Keratinocyte (primary cell): ENCODE data around the gene UQCC3. TPM values are rescaled to one million over a fixed set of nuclear protein-coding genes. Genes with fewer than 3 reads are reported as not detected.

ENCODE experiments used
- DNase-seq: peaks from one replicate; pipeline ENCODE4 v3.0.0-alpha.2; 2011; ENCODE audit warnings: low read depth, missing footprints, low spot score
- FAIRE-seq: peaks from 2 replicates; lab custom pipeline; 2011; peaks lifted over from hg19 to GRCh38; lab: Jason Lieb, UNC
- H2AFZ ChIP-seq: 2 replicates; pipeline ENCODE4 v1.6.0; 2012; ENCODE audit warnings: low read length, control low read depth, inconsistent platforms; ENCODE audit not compliant: control insufficient read depth
- H3K27ac ChIP-seq: 2 replicates; pipeline ENCODE4 v1.5.1; 2011; ENCODE audit warnings: low read length; ENCODE audit not compliant: control insufficient read depth, insufficient read depth
- H3K27me3 ChIP-seq: 3 replicates; pipeline ENCODE4 v1.6.0; 2011; ENCODE audit warnings: low read length; ENCODE audit not compliant: control insufficient read depth, insufficient read depth; ENCODE audit errors: extremely low read depth
- H3K36me3 ChIP-seq, 2 experiments: 2 replicates in 1 of 2; 3 replicates in 1 of 2; pipeline ENCODE4 v1.5.1; 2011; ENCODE audit warnings: low read length in 2 of 2, mild to moderate bottlenecking in 1 of 2; ENCODE audit not compliant: control insufficient read depth in 2 of 2, insufficient read depth in 2 of 2; ENCODE audit errors: extremely low read depth in 1 of 2
- H3K4me1 ChIP-seq: 3 replicates; pipeline ENCODE4 v1.5.1; 2011; ENCODE audit warnings: low read length; ENCODE audit not compliant: control insufficient read depth, insufficient read depth; ENCODE audit errors: extremely low read depth
- H3K4me2 ChIP-seq: 3 replicates; pipeline ENCODE4 v1.6.0; 2011; ENCODE audit warnings: low read depth, low read length; ENCODE audit not compliant: control insufficient read depth, insufficient read depth; ENCODE audit errors: extremely low read depth
- H3K4me3 ChIP-seq, 3 experiments: fragments of 200-600 bp in 1 of 3; sonication (generic) in 1 of 3; 2 replicates in 2 of 3; 3 replicates in 1 of 3; pipeline ENCODE4 v1.5.1; 2011 to 2016; ENCODE audit warnings: low read length in 3 of 3, mild to moderate bottlenecking in 3 of 3, control low read depth in 2 of 3, inconsistent platforms in 1 of 3, low read depth in 1 of 3, mixed read lengths in 1 of 3, mixed run types in 1 of 3, moderate library complexity in 1 of 3; ENCODE audit not compliant: control insufficient read depth in 2 of 3, insufficient read depth in 2 of 3; ENCODE audit errors: extremely low read depth in 1 of 3
- H3K79me2 ChIP-seq: 2 replicates; pipeline ENCODE4 v1.6.0; 2012; ENCODE audit warnings: low read length; ENCODE audit not compliant: control insufficient read depth, insufficient read depth
- H3K9ac ChIP-seq: 3 replicates; pipeline ENCODE4 v1.6.0; 2011; ENCODE audit warnings: low read length; ENCODE audit not compliant: control insufficient read depth, insufficient read depth; ENCODE audit errors: extremely low read depth
- H3K9me1 ChIP-seq: 3 replicates; pipeline ENCODE4 v1.6.0; 2011; ENCODE audit warnings: low read length; ENCODE audit not compliant: control insufficient read depth, insufficient read depth; ENCODE audit errors: extremely low read depth
- H3K9me3 ChIP-seq: 2 replicates; pipeline ENCODE4 v1.5.1; 2012; ENCODE audit warnings: low read depth, low read length; ENCODE audit not compliant: control insufficient read depth
- H4K20me1 ChIP-seq: 3 replicates; pipeline ENCODE4 v1.6.0; 2011; ENCODE audit warnings: low read length; ENCODE audit not compliant: control insufficient read depth, insufficient read depth; ENCODE audit errors: extremely low read depth
- CTCF ChIP-seq, 3 experiments: IDR thresholded peaks in 1 of 3; conservative IDR thresholded peaks in 1 of 3; optimal IDR thresholded peaks in 1 of 3; 2 replicates in 2 of 3; 3 replicates in 1 of 3; pipeline versions ENCODE3 to v1.5.1; 2011; ENCODE audit warnings: low read length in 3 of 3, mild to moderate bottlenecking in 3 of 3, moderate library complexity in 2 of 3, control low read depth in 1 of 3, inconsistent platforms in 1 of 3; ENCODE audit not compliant: insufficient read depth in 2 of 3; ENCODE audit errors: extremely low read depth in 1 of 3
- EZH2 ChIP-seq: IDR thresholded peaks from one replicate; pipeline ENCODE4 v1.6.1; 2012; ENCODE audit warnings: inconsistent platforms, mild to moderate bottlenecking, low read length, moderate library complexity
- dilution Hi-C: fragments of 300-500 bp; cut with MboI; formaldehyde crosslinking; loops from one replicate; pipeline ENCODE4 v1.7.0; 2020; ENCODE audit warnings: low sequenced_read_pairs; ENCODE audit not compliant: extremely low pct_ligation_motif_present
- polyA plus RNA-seq, 5 experiments: library from polyadenylated mRNA; depleted of rRNA in 3 of 5; stranded (reverse) in 3 of 5; stranded (forward) in 1 of 5; unstranded in 1 of 5; fragments of >200 nt; gene quantifications; 1 replicate in 1 of 5; 2 replicates in 3 of 5; 3 replicates in 1 of 5; pipeline versions ENCODE4 v1.2.1 to v1.2.3, GENCODE V29; 2011 to 2012; ENCODE audit warnings: missing spikeins in 2 of 5, low read depth in 1 of 5, low replicate concordance in 1 of 5
- small RNA-seq, 3 experiments: library from RNA; depleted of rRNA; stranded (forward); fragments of <200 nt; gene quantifications; one replicate each; pipeline ENCODE3, GENCODE V24; 2012; ENCODE audit warnings: low read depth in 3 of 3, low replicate concordance in 1 of 3; ENCODE audit not compliant: insufficient read length in 3 of 3

The UQCC3 gene
- polyA plus RNA-seq, 1 donor (not counting 4 experiments of a cell fraction or from before 2014, with no cell fraction given) = 8.6 TPM

- H3K79me2 ChIP-seq = peaks cover 61% of the 10 kb centered on the region
- TF ChIP-seq EZH2 = no peak
- TF ChIP-seq CTCF (optimal IDR thresholded peaks at IDR 0.05 in 1 of 3, IDR thresholded peaks at IDR 0.05 in 1 of 3, conservative IDR thresholded peaks at IDR 0.05 in 1 of 3; ENCODE audit: extremely low read depth in 1 of 3, insufficient read depth in 2 of 3, low read length in 3 of 3) = no peak
- H4K20me1 ChIP-seq = no peaks in the 10 kb centered on the region
- no peaks in the 10 kb centered on the region for H3K9me3 ChIP-seq
- H3K4me1 ChIP-seq = peaks cover 7% of the 10 kb centered on the region
- H3K4me3 ChIP-seq = no peak overlapping the region
- no peak overlapping the region for H3K4me2 ChIP-seq
- peaks cover 46 to 53% of the 10 kb centered on the region in 2 experiments for H3K36me3 ChIP-seq
- no peak overlapping the region for H3K9ac ChIP-seq
- no peaks in the 10 kb centered on the region for H3K9me1 ChIP-seq
- no peak for FAIRE-seq
- no peak overlapping the region for H2AFZ ChIP-seq
- dilution Hi-C loops = no loop called here
- H3K27me3 ChIP-seq = no peaks in the 10 kb centered on the region
- no peak for DNase-seq
- H3K27ac ChIP-seq = no peak overlapping the region
These were observed 48.0 kb downstream of the UQCC3 start for GRCh38 chr11:62719302-62719978.

GRCh38 chr11:62721994-62722393, 50.5 kb downstream of the UQCC3 start:
- FAIRE-seq (no peak), DNase-seq (no peak)
- Histone ChIP-seq H3K27ac (no peak overlapping the region), H3K9me1 (no peaks in the 10 kb centered on the region), H3K36me3 (peaks cover 37 to 44% of the 10 kb centered on the region in 2 experiments), H3K9me3 (no peaks in the 10 kb centered on the region), H3K79me2 (peaks cover 69% of the 10 kb centered on the region), H4K20me1 (peaks cover 4% of the 10 kb centered on the region), H2AFZ (no peak overlapping the region), H3K4me2 (no peak overlapping the region), H3K27me3 (no peaks in the 10 kb centered on the region), H3K4me3 (no peak overlapping the region), H3K4me1 (peaks cover 12% of the 10 kb centered on the region), H3K9ac (no peak overlapping the region)
- TF ChIP-seq EZH2 (no peak), CTCF (optimal IDR thresholded peaks at IDR 0.05 in 1 of 3, IDR thresholded peaks at IDR 0.05 in 1 of 3, conservative IDR thresholded peaks at IDR 0.05 in 1 of 3; ENCODE audit: extremely low read depth in 1 of 3, insufficient read depth in 2 of 3, low read length in 3 of 3) (peak in 2 of 3 experiments; percentile 15 to 26)
- dilution Hi-C loops = no loop called here

Small RNA genes lying within 50 kb of the gene (small RNA-seq; reads per million reads assigned to genes)
- 0 reads per million in 3 experiments for gene SNORA57

Other genes with a start within 250 kb of the UQCC3 start
- gene AHNAK, start 124.9 kb upstream of the UQCC3 start, polyA plus RNA-seq = 195 to 220 TPM (median 207 TPM) in 3 replicates
- gene EEF1G, start 97.8 kb upstream of the UQCC3 start, polyA plus RNA-seq = 1,553 to 1,943 TPM (median 1,735 TPM) in 3 replicates
- gene TUT1, start 80.2 kb upstream of the UQCC3 start, polyA plus RNA-seq = 10.1 to 12.3 TPM (median 10.5 TPM) in 3 replicates
- gene MTA2, start 69.8 kb upstream of the UQCC3 start, polyA plus RNA-seq = 29.4 to 44.3 TPM (median 39.7 TPM) in 3 replicates
- gene EML3, start 58.9 kb upstream of the UQCC3 start, polyA plus RNA-seq = 13.6 to 15.1 TPM (median 13.6 TPM) in 3 replicates
- gene ROM1, start 58.4 kb upstream of the UQCC3 start, polyA plus RNA-seq = 1.0 to 1.9 TPM (median 1.5 TPM) in 3 replicates
- gene B3GAT3, start 49.7 kb upstream of the UQCC3 start, polyA plus RNA-seq = 15.1 to 28.2 TPM (median 17.7 TPM) in 3 replicates
- gene GANAB, start 25.1 kb upstream of the UQCC3 start, polyA plus RNA-seq = 153 to 211 TPM (median 176 TPM) in 3 replicates
- 7.7 to 21.1 TPM (median 8.0 TPM) in 3 replicates for gene INTS5, start 18.4 kb upstream of the UQCC3 start, polyA plus RNA-seq
- 58.9 to 81.5 TPM (median 76.5 TPM) in 3 replicates for gene C11orf98, start 6.5 kb upstream of the UQCC3 start, polyA plus RNA-seq
- gene CSKMT, start 6.4 kb upstream of the UQCC3 start, polyA plus RNA-seq = 4.0 to 4.5 TPM (median 4.2 TPM) in 3 replicates
- gene LBHD1, start 594 bp downstream of the UQCC3 start, polyA plus RNA-seq = 3.8 to 5.3 TPM (median 4.9 TPM) in 3 replicates
- gene UBXN1, start 7.4 kb downstream of the UQCC3 start, polyA plus RNA-seq = 45.9 to 72.5 TPM (median 58.5 TPM) in 3 replicates
- gene LRRN4CL, start 17.9 kb downstream of the UQCC3 start, polyA plus RNA-seq = 0.08 TPM in 3 replicates
- gene BSCL2, start 35.8 kb downstream of the UQCC3 start, polyA plus RNA-seq = 21.9 to 50.5 TPM (median 38.6 TPM) in 3 replicates
- not detected in 3 replicates for gene GNG3, start 36.0 kb downstream of the UQCC3 start, polyA plus RNA-seq
- gene HNRNPUL2, start 55.8 kb downstream of the UQCC3 start, polyA plus RNA-seq = 17.2 to 29.0 TPM (median 20.3 TPM) in 3 replicates
- gene TTC9C, start 56.8 kb downstream of the UQCC3 start, polyA plus RNA-seq = 14.7 to 26.1 TPM (median 23.8 TPM) in 3 replicates
- gene ZBTB3, start 82.5 kb downstream of the UQCC3 start, polyA plus RNA-seq = 3.4 to 7.2 TPM (median 4.0 TPM) in 3 replicates
- 145 to 166 TPM (median 151 TPM) in 3 replicates for gene POLR2G, start 89.9 kb downstream of the UQCC3 start, polyA plus RNA-seq
- 14.7 to 16.1 TPM (median 14.8 TPM) in 3 replicates for gene TAF6L, start 99.7 kb downstream of the UQCC3 start, polyA plus RNA-seq
- 35.4 to 76.4 TPM (median 38.6 TPM) in 3 replicates for gene TMEM179B, start 115.7 kb downstream of the UQCC3 start, polyA plus RNA-seq
- gene TMEM223, start 120.3 kb downstream of the UQCC3 start, polyA plus RNA-seq = 11.0 to 15.6 TPM (median 11.8 TPM) in 3 replicates
- 22.8 to 51.2 TPM (median 25.3 TPM) in 3 replicates for gene NXF1, start 133.8 kb downstream of the UQCC3 start, polyA plus RNA-seq
- 20.4 to 30.4 TPM (median 25.6 TPM) in 3 replicates for gene STX5, start 160.4 kb downstream of the UQCC3 start, polyA plus RNA-seq
- gene TEX54, start 161.2 kb downstream of the UQCC3 start, polyA plus RNA-seq = not detected in 3 replicates
- 44.5 to 48.1 TPM (median 47.7 TPM) in 3 replicates for gene WDR74, start 167.9 kb downstream of the UQCC3 start, polyA plus RNA-seq
- gene SLC3A2, start 209.2 kb downstream of the UQCC3 start, polyA plus RNA-seq = 469 to 552 TPM (median 521 TPM) in 3 replicates
- gene CHRM1, start 249.7 kb downstream of the UQCC3 start, polyA plus RNA-seq = not detected in 3 replicates